ENCODE data around the gene NTSR2.

NTSR2 gene

GRCh38 chr2:11679486-11680181 is 9.6 kb upstream of the NTSR2 start:
- Histone ChIP-seq H3K9me3 (ENCODE audit: low read length) (no peaks in the 10 kb centered on the region), H3K27ac (ENCODE audit: low read depth, low read length, poor library complexity, severe bottlenecking) (no peak overlapping the region), H4K20me1 (ENCODE audit: insufficient read depth, low read length) (no peaks in the 10 kb centered on the region), H3K27me3 (ENCODE audit: insufficient read depth, low read length) (no peaks in the 10 kb centered on the region), H3F3A (ENCODE audit: insufficient read depth, low read length) (no peaks in the 10 kb centered on the region), H3K9me2 (ENCODE audit: low read depth, low read length) (no peaks in the 10 kb centered on the region), H3K4me2 (ENCODE audit: low read length) (no peak overlapping the region), H3K9ac (ENCODE audit: low read length) (no peak overlapping the region), H3K36me3 (ENCODE audit: insufficient read depth, low read length) (no peaks in the 10 kb centered on the region), H3K4me3 (ENCODE audit: low read depth, low read length, poor library complexity, severe bottlenecking) (no peak overlapping the region), H3K4me1 (ENCODE audit: insufficient read depth, low read length, severe bottlenecking) (peaks cover 11% of the 10 kb centered on the region), H2AFZ (ENCODE audit: low read length) (no peak overlapping the region), H3K79me2 (ENCODE audit: insufficient read depth, low read length) (no peaks in the 10 kb centered on the region)
- TF ChIP-seq EZH2 (IDR thresholded peaks at IDR 0.05; ENCODE audit: borderline replicate concordance, low read length), result no peak
- no peak for TF ChIP-seq CTCF (IDR thresholded peaks at IDR 0.05; ENCODE audit: low read length)

- Histone ChIP-seq H3K4me1 (ENCODE audit: insufficient read depth, low read length, severe bottlenecking) (peaks cover 11% of the 10 kb centered on the region), H3K4me3 (ENCODE audit: low read depth, low read length, poor library complexity, severe bottlenecking) (no peak overlapping the region), H4K20me1 (ENCODE audit: insufficient read depth, low read length) (no peaks in the 10 kb centered on the region), H3K79me2 (ENCODE audit: insufficient read depth, low read length) (no peaks in the 10 kb centered on the region), H3F3A (ENCODE audit: insufficient read depth, low read length) (no peaks in the 10 kb centered on the region), H3K9me3 (ENCODE audit: low read length) (no peaks in the 10 kb centered on the region), H3K27ac (ENCODE audit: low read depth, low read length, poor library complexity, severe bottlenecking) (no peak overlapping the region), H3K9me2 (ENCODE audit: low read depth, low read length) (no peaks in the 10 kb centered on the region), H3K36me3 (ENCODE audit: insufficient read depth, low read length) (no peaks in the 10 kb centered on the region), H3K27me3 (ENCODE audit: insufficient read depth, low read length) (no peaks in the 10 kb centered on the region), H3K9ac (ENCODE audit: low read length) (no peak overlapping the region), H2AFZ (ENCODE audit: low read length) (no peak overlapping the region), H3K4me2 (ENCODE audit: low read length) (no peak overlapping the region)
- TF ChIP-seq CTCF (IDR thresholded peaks at IDR 0.05; ENCODE audit: low read length) (no peak), EZH2 (IDR thresholded peaks at IDR 0.05; ENCODE audit: borderline replicate concordance, low read length) (no peak)
Measured at GRCh38 chr2:11679016-11679415, 9.0 kb upstream of the NTSR2 start.

GRCh38 chr2:11678306-11678960 is 8.4 kb upstream of the NTSR2 start:
- Histone ChIP-seq H3K4me1 (ENCODE audit: insufficient read depth, low read length, severe bottlenecking) (peaks cover 11% of the 10 kb centered on the region), H3K27ac (ENCODE audit: low read depth, low read length, poor library complexity, severe bottlenecking) (no peak overlapping the region), H3F3A (ENCODE audit: insufficient read depth, low read length) (no peaks in the 10 kb centered on the region), H3K9ac (ENCODE audit: low read length) (no peak overlapping the region), H3K79me2 (ENCODE audit: insufficient read depth, low read length) (no peaks in the 10 kb centered on the region), H3K4me2 (ENCODE audit: low read length) (no peak overlapping the region), H3K36me3 (ENCODE audit: insufficient read depth, low read length) (no peaks in the 10 kb centered on the region), H3K4me3 (ENCODE audit: low read depth, low read length, poor library complexity, severe bottlenecking) (no peak overlapping the region), H2AFZ (ENCODE audit: low read length) (no peak overlapping the region), H3K9me2 (ENCODE audit: low read depth, low read length) (no peaks in the 10 kb centered on the region), H4K20me1 (ENCODE audit: insufficient read depth, low read length) (no peaks in the 10 kb centered on the region), H3K9me3 (ENCODE audit: low read length) (no peaks in the 10 kb centered on the region), H3K27me3 (ENCODE audit: insufficient read depth, low read length) (no peaks in the 10 kb centered on the region)
- TF ChIP-seq CTCF (IDR thresholded peaks at IDR 0.05; ENCODE audit: low read length) (no peak), EZH2 (IDR thresholded peaks at IDR 0.05; ENCODE audit: borderline replicate concordance, low read length) (no peak)

Measured in OCI-LY1 (cell line).